H9 (cell line): ENCODE data around the gene KCNJ15. TPM values are rescaled to one million over a fixed set of nuclear protein-coding genes. Genes with fewer than 3 reads are reported as not detected.

Source experiments
- DNase-seq: peaks from one replicate; pipeline ENCODE4 v3.0.0-alpha.2; 2017
- H2AFZ ChIP-seq: one replicate; pipeline ENCODE4 v1.6.1; 2013; ENCODE audit warnings: mild to moderate bottlenecking, low read length, control low read depth, moderate library complexity
- H2AK5ac ChIP-seq: 2 replicates; pipeline ENCODE4 v1.6.1; 2013; ENCODE audit warnings: low read length, control low read depth, mixed read lengths; ENCODE audit not compliant: insufficient read length
- H2BK120ac ChIP-seq: one replicate; pipeline ENCODE4 v1.6.1; 2013; ENCODE audit warnings: low read depth, mild to moderate bottlenecking, low read length, control low read depth, inconsistent platforms; ENCODE audit not compliant: poor library complexity, severe bottlenecking
- H2BK12ac ChIP-seq: 2 replicates; pipeline ENCODE4 v1.6.1; 2013; ENCODE audit warnings: low read length, control low read depth, mixed read lengths, low read depth; ENCODE audit not compliant: insufficient read length
- H2BK15ac ChIP-seq: 2 replicates; pipeline ENCODE4 v1.6.1; 2013; ENCODE audit warnings: low read depth, low read length, control low read depth
- H2BK20ac ChIP-seq: one replicate; pipeline ENCODE4 v1.6.1; 2013; ENCODE audit warnings: low read depth, mild to moderate bottlenecking, low read length, control low read depth, inconsistent platforms; ENCODE audit not compliant: poor library complexity, severe bottlenecking
- H2BK5ac ChIP-seq: 2 replicates; pipeline ENCODE4 v1.6.1; 2013; ENCODE audit warnings: low read length, control low read depth, mixed read lengths; ENCODE audit not compliant: insufficient read length
- H3K14ac ChIP-seq: 2 replicates; pipeline ENCODE4 v1.6.1; 2013; ENCODE audit warnings: low read length, control low read depth; ENCODE audit not compliant: insufficient read depth
- H3K18ac ChIP-seq: 2 replicates; pipeline ENCODE4 v1.6.1; 2013; ENCODE audit warnings: low read depth, mild to moderate bottlenecking, mixed read lengths, low read length, control low read depth; ENCODE audit not compliant: insufficient read length
- H3K23ac ChIP-seq: 2 replicates; pipeline ENCODE4 v1.6.1; 2013; ENCODE audit warnings: low read length, control low read depth, mixed read lengths, low read depth; ENCODE audit not compliant: insufficient read length
- H3K23me2 ChIP-seq: 2 replicates; pipeline ENCODE4 v1.6.1; 2013; ENCODE audit warnings: low read depth, mild to moderate bottlenecking, mixed read lengths, low read length, control low read depth; ENCODE audit not compliant: insufficient read length, poor library complexity, severe bottlenecking
- H3K27ac ChIP-seq: 2 replicates; pipeline ENCODE4 v1.5.1; 2013; ENCODE audit warnings: low read length, control low read depth, mixed read lengths, low read depth; ENCODE audit not compliant: insufficient read length
- H3K27me3 ChIP-seq: 2 replicates; pipeline ENCODE4 v1.6.1; 2013; ENCODE audit warnings: low read length, control low read depth, inconsistent platforms; ENCODE audit not compliant: insufficient read depth
- H3K4ac ChIP-seq: 2 replicates; pipeline ENCODE4 v1.6.1; 2013; ENCODE audit warnings: low read depth, mild to moderate bottlenecking, control low read depth, inconsistent platforms, low read length, moderate library complexity
- H3K4me1 ChIP-seq: 2 replicates; pipeline ENCODE4 v1.6.1; 2013; ENCODE audit warnings: low read length, control low read depth, inconsistent platforms; ENCODE audit not compliant: insufficient read depth
- H3K4me2 ChIP-seq: 2 replicates; pipeline ENCODE4 v1.6.1; 2013; ENCODE audit warnings: low read length, control low read depth, mixed read lengths; ENCODE audit not compliant: insufficient read length, insufficient read depth
- H3K56ac ChIP-seq: 2 replicates; pipeline ENCODE4 v1.6.1; 2013; ENCODE audit warnings: low read depth, mild to moderate bottlenecking, mixed read lengths, low read length, control low read depth; ENCODE audit not compliant: insufficient read length
- H3K79me1 ChIP-seq: 2 replicates; pipeline ENCODE4 v1.6.1; 2013; ENCODE audit warnings: low read depth, mild to moderate bottlenecking, moderate library complexity, low read length, control low read depth, inconsistent platforms; ENCODE audit not compliant: insufficient read depth, poor library complexity, severe bottlenecking
- H3K79me2 ChIP-seq: 2 replicates; pipeline ENCODE4 v1.6.1; 2013; ENCODE audit warnings: low read length, control low read depth, inconsistent platforms; ENCODE audit not compliant: insufficient read depth
- H3K9ac ChIP-seq: 2 replicates; pipeline ENCODE4 v1.6.1; 2013; ENCODE audit warnings: low read length, control low read depth, mixed read lengths; ENCODE audit not compliant: insufficient read length; ENCODE audit errors: extremely low read depth
- H3K9me3 ChIP-seq: one replicate; pipeline ENCODE4 v1.6.1; 2013; ENCODE audit warnings: low read depth, low read length, inconsistent platforms; ENCODE audit not compliant: control insufficient read depth
- H3T11ph ChIP-seq: one replicate; pipeline ENCODE4 v1.6.1; 2013; ENCODE audit warnings: mild to moderate bottlenecking, low read length, control low read depth, inconsistent platforms
- H4K20me1 ChIP-seq: one replicate; pipeline ENCODE4 v1.6.1; 2013; ENCODE audit not compliant: control insufficient read depth, insufficient read length, insufficient read depth
- H4K5ac ChIP-seq: 2 replicates; pipeline ENCODE4 v1.6.1; 2013; ENCODE audit warnings: low read depth, mild to moderate bottlenecking, mixed read lengths, low read length, control low read depth; ENCODE audit not compliant: insufficient read length
- H4K8ac ChIP-seq: replicated peaks from 2 replicates; pipeline ENCODE4 v1.6.1; 2013; ENCODE audit warnings: low read length, control low read depth, mixed read lengths, low read depth; ENCODE audit not compliant: insufficient read length
- H4K91ac ChIP-seq: 2 replicates; pipeline ENCODE4 v1.6.1; 2013; ENCODE audit warnings: low read depth, mild to moderate bottlenecking, moderate library complexity, mixed read lengths, low read length, control low read depth; ENCODE audit not compliant: insufficient read length
- H3K27ac Mint-ChIP-seq, 3 experiments: 2 replicates in 2 of 3; 3 replicates in 1 of 3; pipeline ENCODE4 v1.8.0; 2020 to 2021; ENCODE audit warnings: mixed read lengths in 3 of 3, mild to moderate bottlenecking in 1 of 3, moderate library complexity in 1 of 3
- H3K27me3 Mint-ChIP-seq: 2 replicates; pipeline ENCODE4 v1.8.0; 2021; ENCODE audit warnings: low read depth, mild to moderate bottlenecking, moderate library complexity, mixed read lengths
- H3K36me3 Mint-ChIP-seq, 3 experiments: 2 replicates in 2 of 3; 3 replicates in 1 of 3; pipeline ENCODE4 v1.8.0; 2020 to 2021; ENCODE audit warnings: low read depth in 3 of 3, mixed read lengths in 3 of 3; ENCODE audit not compliant: insufficient read depth in 1 of 3
- H3K4me1 Mint-ChIP-seq, 2 experiments: 2 replicates each; pipeline ENCODE4 v1.8.0; 2020; ENCODE audit warnings: mixed read lengths in 2 of 2
- H3K4me3 Mint-ChIP-seq, 2 experiments: 2 replicates in 1 of 2; 3 replicates in 1 of 2; pipeline ENCODE4 v1.8.0; 2020 to 2021; ENCODE audit warnings: mild to moderate bottlenecking in 2 of 2, mixed read lengths in 2 of 2, moderate library complexity in 1 of 2
- H3K9me3 Mint-ChIP-seq, 2 experiments: 2 replicates in 1 of 2; 3 replicates in 1 of 2; pipeline ENCODE4 v1.8.0; 2020; ENCODE audit warnings: mild to moderate bottlenecking in 2 of 2, mixed read lengths in 2 of 2, moderate library complexity in 1 of 2
- WGBS: extraction: QIAGEN DNeasy Blood & Tissue Kit; methylation state at CpG from one replicate; pipeline ENCODE4 v1.1.7; 2013; ENCODE audit warnings: missing lambda C conversion rate, low lambda C conversion rate, mixed read lengths; ENCODE audit not compliant: insufficient read length; ENCODE audit errors: extremely low coverage; 5-methylcytosine and 5-hydroxymethylcytosine counted together
- total RNA-seq: library from RNA; stranded (reverse); gene quantifications from 2 replicates; pipeline ENCODE4 v1.2.1, GENCODE V29; 2021
- TF ChIP-seq, protein P1 (sequence below): fragments of 200-600 bp; sonication (generic); conservative IDR thresholded peaks from 3 replicates; pipeline ENCODE4 v1.8.0; 2021; ENCODE audit warnings: antibody characterized with exemption, mild to moderate bottlenecking

KCNJ15 gene
- total RNA-seq, 1 experiment from 2014 or later: not detected

DNA sequence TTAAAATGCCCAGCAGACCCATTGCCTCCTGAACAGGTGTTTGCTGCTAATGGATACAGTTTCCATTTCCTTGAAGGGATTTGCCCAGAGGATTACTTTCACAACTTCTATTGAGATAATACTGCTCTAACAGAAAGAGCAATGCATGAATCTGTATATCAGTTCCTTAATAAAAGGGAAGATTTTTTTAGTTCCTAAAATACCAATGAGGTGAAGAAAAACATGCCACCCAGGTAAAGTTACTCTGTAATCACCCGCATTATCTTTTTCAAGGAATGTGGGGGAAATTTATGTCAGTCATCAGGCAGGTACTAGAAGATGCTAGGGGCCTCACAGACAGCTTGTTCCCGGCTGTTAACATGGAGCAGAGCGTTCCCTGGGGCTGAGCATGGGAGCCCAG is 41.1 kb downstream of the KCNJ15 start:
- H3K27me3 ChIP-seq: no peaks in the 10 kb centered on the region; the same call in 1 of the 2 replicates
- no peak overlapping the region for H3K9ac ChIP-seq
- Mint-ChIP-seq H3K36me3 (no peaks in the 10 kb centered on the region), H3K4me1 (peaks cover 20 to 24% of the 10 kb centered on the region in 2 experiments), H3K4me3 (no peak overlapping the region), H3K27ac (no peak overlapping the region; a peak in 1 of 7 replicates), H3K27me3 (no peaks in the 10 kb centered on the region; the same call in none of the 2 replicates), H3K9me3 (no peaks in the 10 kb centered on the region)
- H2BK120ac ChIP-seq: no peak overlapping the region
- no peaks in the 10 kb centered on the region for H3K23me2 ChIP-seq
- no peak overlapping the region for H4K91ac ChIP-seq
- no CpG with 5 or more reads among the region's 3 CpGs for WGBS
- H3T11ph ChIP-seq: no peak overlapping the region
- peaks cover 3% of the 10 kb centered on the region; the same call in 1 of the 2 replicates for H3K4me1 ChIP-seq
- H3K4ac ChIP-seq: no peak overlapping the region
- H3K27ac ChIP-seq: no peak overlapping the region
- H2AK5ac ChIP-seq: no peak overlapping the region
- no peak overlapping the region for H3K23ac ChIP-seq
- no peak overlapping the region for H2BK12ac ChIP-seq
- no peak overlapping the region for H3K14ac ChIP-seq
- TF ChIP-seq, protein P1, sequence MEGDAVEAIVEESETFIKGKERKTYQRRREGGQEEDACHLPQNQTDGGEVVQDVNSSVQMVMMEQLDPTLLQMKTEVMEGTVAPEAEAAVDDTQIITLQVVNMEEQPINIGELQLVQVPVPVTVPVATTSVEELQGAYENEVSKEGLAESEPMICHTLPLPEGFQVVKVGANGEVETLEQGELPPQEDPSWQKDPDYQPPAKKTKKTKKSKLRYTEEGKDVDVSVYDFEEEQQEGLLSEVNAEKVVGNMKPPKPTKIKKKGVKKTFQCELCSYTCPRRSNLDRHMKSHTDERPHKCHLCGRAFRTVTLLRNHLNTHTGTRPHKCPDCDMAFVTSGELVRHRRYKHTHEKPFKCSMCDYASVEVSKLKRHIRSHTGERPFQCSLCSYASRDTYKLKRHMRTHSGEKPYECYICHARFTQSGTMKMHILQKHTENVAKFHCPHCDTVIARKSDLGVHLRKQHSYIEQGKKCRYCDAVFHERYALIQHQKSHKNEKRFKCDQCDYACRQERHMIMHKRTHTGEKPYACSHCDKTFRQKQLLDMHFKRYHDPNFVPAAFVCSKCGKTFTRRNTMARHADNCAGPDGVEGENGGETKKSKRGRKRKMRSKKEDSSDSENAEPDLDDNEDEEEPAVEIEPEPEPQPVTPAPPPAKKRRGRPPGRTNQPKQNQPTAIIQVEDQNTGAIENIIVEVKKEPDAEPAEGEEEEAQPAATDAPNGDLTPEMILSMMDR: no peak
- H4K8ac ChIP-seq: no peak overlapping the region
- DNase-seq: no peak
- no peaks in the 10 kb centered on the region for H4K20me1 ChIP-seq
- no peak overlapping the region for H2AFZ ChIP-seq
- no peaks in the 10 kb centered on the region for H3K9me3 ChIP-seq
- no peak overlapping the region for H4K5ac ChIP-seq
- H2BK5ac ChIP-seq: no peak overlapping the region
- no peak overlapping the region for H3K4me2 ChIP-seq
- no peaks in the 10 kb centered on the region for H3K79me2 ChIP-seq
- H2BK15ac ChIP-seq: no peak overlapping the region
- H2BK20ac ChIP-seq: no peak overlapping the region
- no peak overlapping the region for H3K18ac ChIP-seq
- no peak overlapping the region for H3K56ac ChIP-seq
- H3K79me1 ChIP-seq: no peaks in the 10 kb centered on the region
